H54 (cell line): Measurements from ENCODE around the gene SPDL1.
"Not testable (repeated sequence)": the region's sequence is repeated elsewhere in the genome, so short reads cannot be mapped to it uniquely, and the experiment has no call there.

Source experiments
- DNase-seq: peaks from one replicate; pipeline ENCODE4 v3.0.0; 2011; ENCODE audit warnings: low spot score, mixed read lengths; ENCODE audit not compliant: insufficient read length
- FAIRE-seq: peaks from 3 replicates; lab custom pipeline; 2011; peaks lifted over from hg19 to GRCh38; lab: Jason Lieb, UNC
- POLR2A ChIP-seq: IDR thresholded peaks from 2 replicates; pipeline ENCODE4 v1.6.1; 2011; ENCODE audit warnings: low read depth, mild to moderate bottlenecking, low read length

Gene SPDL1

GRCh38 chr5:169583101-169583423 is 511 bp upstream of the SPDL1 start:
- FAIRE-seq = no peak
- no peak for DNase-seq
- no peak for TF ChIP-seq POLR2A

- DNase-seq = no peak
- no peak for FAIRE-seq
- TF ChIP-seq POLR2A = no peak
Observed at GRCh38 chr5:169584998-169585451, 1.5 kb downstream of the SPDL1 start.

- no peak for TF ChIP-seq POLR2A
- no peak for DNase-seq
- FAIRE-seq = no peak
Observed at GRCh38 chr5:169590602-169591001, 7.0 kb downstream of the SPDL1 start.

- DNase-seq (no peak), FAIRE-seq (peak; percentile 80)
- TF ChIP-seq POLR2A = no peak
Observed at GRCh38 chr5:169591636-169592035, 8.1 kb downstream of the SPDL1 start.

- DNase-seq (no peak), FAIRE-seq (peak; percentile 70)
- TF ChIP-seq POLR2A = no peak
Observed at GRCh38 chr5:169592937-169593650, 9.5 kb downstream of the SPDL1 start.

- no peak for TF ChIP-seq POLR2A
- FAIRE-seq (peak; percentile 36), DNase-seq (no peak)
Observed at GRCh38 chr5:169595172-169595820, 11.7 kb downstream of the SPDL1 start.

GRCh38 chr5:169599451-169599850 is 15.9 kb downstream of the SPDL1 start:
- FAIRE-seq (peak; percentile 89), DNase-seq (no peak)
- no peak for TF ChIP-seq POLR2A

GRCh38 chr5:169602535-169602934 is 19.0 kb downstream of the SPDL1 start:
- no peak for FAIRE-seq
- DNase-seq = no peak
- no peak for TF ChIP-seq POLR2A

GRCh38 chr5:169606279-169606678 is 22.7 kb downstream of the SPDL1 start:
- DNase-seq (no peak), FAIRE-seq (no peak)
- TF ChIP-seq POLR2A = no peak

- no peak for FAIRE-seq
- no peak for DNase-seq
- TF ChIP-seq POLR2A = no peak
Observed at GRCh38 chr5:169607882-169608281, 24.3 kb downstream of the SPDL1 start.

- TF ChIP-seq POLR2A = no peak
- FAIRE-seq = no peak
- no peak for DNase-seq
Observed at GRCh38 chr5:169609716-169610115, 26.1 kb downstream of the SPDL1 start.

- DNase-seq = no peak
- no peak for TF ChIP-seq POLR2A
- peak; percentile 57 for FAIRE-seq
Observed at GRCh38 chr5:169610606-169611005, 27.0 kb downstream of the SPDL1 start.

GRCh38 chr5:169615561-169615960 is 32.0 kb downstream of the SPDL1 start:
- FAIRE-seq = peak; percentile 6
- no peak for DNase-seq
- TF ChIP-seq POLR2A = no peak

GRCh38 chr5:169624307-169624706 is 40.7 kb downstream of the SPDL1 start:
- FAIRE-seq, DNase-seq: not testable (repeated sequence)

- TF ChIP-seq POLR2A = no peak
- DNase-seq = peak; percentile 55
- FAIRE-seq = peak; percentile 91
Observed at GRCh38 chr5:169626779-169627178, 43.2 kb downstream of the SPDL1 start.
